Measurements from ENCODE around the gene PRKG1. TPM values are rescaled to one million over a fixed set of nuclear protein-coding genes. Genes with fewer than 3 reads are reported as not detected.

The PRKG1 gene
- total RNA-seq, 1 experiment from 2014 or later = not detected

- no peaks in the 10 kb centered on the region for H3K9me3 ChIP-seq (replicated peaks)
- no peaks in the 10 kb centered on the region for H3K36me3 ChIP-seq
- H3K27ac ChIP-seq = no peak overlapping the region
- 0 out of 2 replicates have a peak, but pooled peaks cover 3% of the 10 kb centered on the region for H3K27me3 ChIP-seq (replicated peaks)
- no peak for DNase-seq (ENCODE audit: low read depth in 1 of 2, low spot score in 2 of 2)
- no peaks in the 10 kb centered on the region for H3K4me1 ChIP-seq (replicated peaks)
- no peak overlapping the region for H3K4me3 ChIP-seq
These were observed 631.9 kb downstream of the PRKG1 start for GRCh38 chr10:51706225-51706624.

GRCh38 chr10:51707392-51707791 lies 633.1 kb downstream of the PRKG1 start:
- H3K27me3 ChIP-seq (replicated peaks) = 0 out of 2 replicates have a peak, but pooled peaks cover 3% of the 10 kb centered on the region
- no peaks in the 10 kb centered on the region for H3K4me1 ChIP-seq (replicated peaks)
- H3K27ac ChIP-seq = no peak overlapping the region
- no peak for DNase-seq (ENCODE audit: low read depth in 1 of 2, low spot score in 2 of 2)
- no peaks in the 10 kb centered on the region for H3K9me3 ChIP-seq (replicated peaks)
- H3K36me3 ChIP-seq = no peaks in the 10 kb centered on the region
- no peak overlapping the region for H3K4me3 ChIP-seq

DNA sequence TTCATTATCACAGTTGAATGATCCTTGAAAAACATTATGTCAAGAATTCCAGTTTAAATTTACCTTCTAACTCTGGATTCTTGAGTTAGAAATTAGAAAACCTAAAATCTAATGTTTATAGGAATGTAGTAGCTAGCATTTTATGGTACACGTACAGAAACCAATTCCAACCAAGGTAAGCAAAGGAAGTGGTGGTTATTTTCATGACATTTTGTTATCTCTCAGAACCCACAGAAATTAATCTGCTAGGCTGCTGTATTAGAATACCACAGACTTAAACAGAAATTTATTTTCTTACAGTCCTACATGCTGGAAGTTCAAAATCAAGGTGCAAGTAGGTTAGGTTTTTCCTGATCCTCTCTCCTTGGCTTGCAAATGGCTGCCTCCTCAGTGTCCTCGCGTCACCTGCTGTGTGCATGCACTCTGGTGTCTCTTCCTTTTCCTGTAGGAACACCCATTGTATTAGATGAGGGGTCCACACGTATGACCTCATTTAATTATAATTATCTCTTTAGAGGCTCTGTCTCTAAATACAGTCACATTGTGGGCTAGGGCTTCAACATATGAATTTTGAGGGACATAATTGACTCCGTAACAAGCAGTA lies 633.6 kb downstream of the PRKG1 start:
- DNase-seq (ENCODE audit: low read depth in 1 of 2, low spot score in 2 of 2) = no peak
- H3K4me1 ChIP-seq (replicated peaks) = no peaks in the 10 kb centered on the region
- H3K27me3 ChIP-seq (replicated peaks) = 0 out of 2 replicates have a peak, but pooled peaks cover 3% of the 10 kb centered on the region
- no peak overlapping the region for H3K27ac ChIP-seq
- H3K9me3 ChIP-seq (replicated peaks) = no peaks in the 10 kb centered on the region
- no peaks in the 10 kb centered on the region for H3K36me3 ChIP-seq
- no peak overlapping the region for H3K4me3 ChIP-seq

DNA sequence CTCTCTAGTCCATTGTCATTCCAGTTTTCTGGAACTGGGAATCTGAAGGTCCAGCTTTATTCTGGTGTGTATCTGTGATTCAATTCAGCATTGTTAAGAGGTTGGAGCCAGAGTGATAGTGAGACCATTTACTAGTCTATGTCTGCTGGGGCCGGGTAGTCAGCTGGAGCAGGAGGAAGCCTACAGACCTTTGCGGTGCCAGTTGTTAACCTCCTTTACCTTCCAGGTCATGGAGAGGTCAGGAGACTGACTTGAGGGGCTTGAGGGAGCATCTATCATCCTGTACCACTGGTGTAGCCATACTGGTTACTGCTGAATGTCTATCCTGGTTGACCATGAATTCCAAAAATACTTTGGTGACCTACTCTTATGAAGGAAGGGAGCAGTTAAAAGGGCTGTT lies 634.3 kb downstream of the PRKG1 start:
- H3K27ac ChIP-seq = no peak overlapping the region
- DNase-seq (ENCODE audit: low read depth in 1 of 2, low spot score in 2 of 2) = no peak
- H3K4me3 ChIP-seq = no peak overlapping the region
- 0 out of 2 replicates have a peak, but pooled peaks cover 3% of the 10 kb centered on the region for H3K27me3 ChIP-seq (replicated peaks)
- H3K36me3 ChIP-seq = no peaks in the 10 kb centered on the region
- no peaks in the 10 kb centered on the region for H3K4me1 ChIP-seq (replicated peaks)
- H3K9me3 ChIP-seq (replicated peaks) = no peaks in the 10 kb centered on the region

DNA sequence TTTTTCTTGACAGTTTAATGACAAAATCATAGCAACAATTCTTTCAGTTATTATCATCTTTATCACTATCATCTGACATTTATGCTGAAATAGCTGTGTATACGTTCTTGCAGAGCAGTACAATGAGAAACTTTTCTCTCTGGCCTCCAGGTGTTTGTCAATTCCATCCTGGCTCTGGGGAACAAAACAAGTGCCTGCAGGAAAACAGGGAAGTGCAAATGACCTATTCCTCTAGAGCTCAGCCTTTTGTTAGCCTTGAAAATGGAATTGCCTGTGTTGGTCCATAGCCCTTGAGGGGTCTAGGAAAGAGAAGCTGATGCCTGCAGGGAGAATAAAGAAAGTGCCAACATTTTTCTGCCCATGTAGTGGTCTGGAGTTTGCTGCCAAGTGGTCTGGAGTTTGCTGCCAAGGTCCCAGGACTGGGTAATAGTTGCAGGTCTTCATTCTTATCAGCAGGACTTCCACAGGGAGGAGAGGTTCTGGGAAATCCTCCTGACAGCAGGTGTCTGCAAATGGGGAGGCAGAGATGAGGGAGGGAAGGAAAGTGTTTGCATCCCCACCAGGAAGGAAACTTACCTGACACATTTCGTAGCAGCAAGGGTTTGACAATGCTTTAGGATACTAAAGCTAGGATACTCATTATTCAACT lies 635.2 kb downstream of the PRKG1 start:
- H3K9me3 ChIP-seq (replicated peaks) = no peaks in the 10 kb centered on the region
- H3K4me1 ChIP-seq (replicated peaks) = no peaks in the 10 kb centered on the region
- no peaks in the 10 kb centered on the region for H3K36me3 ChIP-seq
- no peak for DNase-seq (ENCODE audit: low read depth in 1 of 2, low spot score in 2 of 2)
- H3K4me3 ChIP-seq = no peak overlapping the region
- H3K27ac ChIP-seq = no peak overlapping the region
- 0 out of 2 replicates have a peak, but pooled peaks cover 3% of the 10 kb centered on the region for H3K27me3 ChIP-seq (replicated peaks)

GRCh38 chr10:51711519-51711891 lies 637.2 kb downstream of the PRKG1 start:
- no peaks in the 10 kb centered on the region for H3K4me1 ChIP-seq (replicated peaks)
- no peaks in the 10 kb centered on the region for H3K9me3 ChIP-seq (replicated peaks)
- no peak overlapping the region for H3K4me3 ChIP-seq
- no peak for DNase-seq (ENCODE audit: low read depth in 1 of 2, low spot score in 2 of 2)
- H3K27ac ChIP-seq = no peak overlapping the region
- no peaks in the 10 kb centered on the region for H3K27me3 ChIP-seq (replicated peaks)
- H3K36me3 ChIP-seq = no peaks in the 10 kb centered on the region

GRCh38 chr10:51716981-51717380 lies 642.7 kb downstream of the PRKG1 start:
- Histone ChIP-seq H3K27ac (no peak overlapping the region), H3K4me3 (no peak overlapping the region), H3K4me1 (replicated peaks) (no peaks in the 10 kb centered on the region), H3K36me3 (no peaks in the 10 kb centered on the region), H3K9me3 (replicated peaks) (no peaks in the 10 kb centered on the region), H3K27me3 (replicated peaks) (no peaks in the 10 kb centered on the region)
- no peak for DNase-seq (ENCODE audit: low read depth in 1 of 2, low spot score in 2 of 2)

DNA sequence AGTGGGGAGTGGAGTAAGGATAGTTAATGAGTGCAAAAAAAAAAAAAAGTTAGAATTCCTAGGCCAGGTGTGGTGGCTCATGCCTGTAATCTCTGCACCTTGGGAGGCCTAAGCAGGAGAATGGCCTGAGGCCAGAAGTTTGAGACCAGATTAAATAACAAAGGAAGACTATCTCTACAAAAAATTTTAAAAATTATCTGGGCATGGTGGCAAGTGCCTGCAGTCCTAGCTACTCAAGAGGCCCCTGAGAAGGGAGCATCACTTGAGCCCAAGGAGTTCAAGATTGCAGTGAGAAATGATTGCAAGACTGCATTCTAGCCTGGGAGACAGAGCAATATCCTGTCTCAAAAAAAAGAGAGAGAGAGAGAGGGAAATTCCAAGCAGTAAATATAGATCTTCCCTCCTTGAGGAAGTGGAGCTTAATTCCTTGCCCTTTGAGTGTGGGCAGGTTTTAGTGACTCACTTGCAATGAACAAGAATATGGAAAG lies 644.6 kb downstream of the PRKG1 start:
- Histone ChIP-seq H3K36me3 (no peaks in the 10 kb centered on the region), H3K27me3 (replicated peaks) (no peaks in the 10 kb centered on the region), H3K4me3 (no peak overlapping the region), H3K9me3 (replicated peaks) (no peaks in the 10 kb centered on the region), H3K4me1 (replicated peaks) (no peaks in the 10 kb centered on the region), H3K27ac (no peak overlapping the region)
- no peak for DNase-seq (ENCODE audit: low read depth in 1 of 2, low spot score in 2 of 2)

DNA sequence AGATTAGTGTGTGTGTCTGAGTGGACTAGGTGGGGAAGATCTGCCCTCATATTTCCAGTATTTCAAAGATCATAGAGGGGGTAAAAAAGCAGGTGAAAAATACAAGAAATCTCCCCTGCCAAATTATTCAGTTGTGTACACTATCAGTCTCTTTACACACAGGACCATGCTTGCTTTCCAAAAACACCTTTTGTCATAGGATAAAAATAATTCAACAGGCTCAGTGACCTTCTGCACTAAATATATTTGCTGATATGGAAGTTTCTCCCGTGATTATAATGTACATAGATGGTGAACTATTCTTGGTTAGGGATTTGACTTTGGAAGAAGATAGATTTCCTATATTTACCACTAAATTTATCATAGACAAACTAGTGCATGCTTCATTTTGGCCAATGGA lies 649.8 kb downstream of the PRKG1 start:
- H3K4me1 ChIP-seq (replicated peaks) = no peaks in the 10 kb centered on the region
- H3K27me3 ChIP-seq (replicated peaks) = no peaks in the 10 kb centered on the region
- no peaks in the 10 kb centered on the region for H3K9me3 ChIP-seq (replicated peaks)
- no peaks in the 10 kb centered on the region for H3K36me3 ChIP-seq
- DNase-seq (ENCODE audit: low read depth in 1 of 2, low spot score in 2 of 2) = no peak
- no peak overlapping the region for H3K4me3 ChIP-seq
- no peak overlapping the region for H3K27ac ChIP-seq

GRCh38 chr10:51729822-51730555 lies 655.7 kb downstream of the PRKG1 start:
- no peaks in the 10 kb centered on the region for H3K27me3 ChIP-seq (replicated peaks)
- H3K4me3 ChIP-seq = no peak overlapping the region
- no peaks in the 10 kb centered on the region for H3K36me3 ChIP-seq
- no peaks in the 10 kb centered on the region for H3K4me1 ChIP-seq (replicated peaks)
- H3K9me3 ChIP-seq (replicated peaks) = no peaks in the 10 kb centered on the region
- no peak overlapping the region for H3K27ac ChIP-seq
- no peak for DNase-seq (ENCODE audit: low read depth in 1 of 2, low spot score in 2 of 2)

GRCh38 chr10:51733057-51733456 lies 658.8 kb downstream of the PRKG1 start:
- no peaks in the 10 kb centered on the region for H3K4me1 ChIP-seq (replicated peaks)
- H3K27ac ChIP-seq = no peak overlapping the region
- H3K36me3 ChIP-seq = no peaks in the 10 kb centered on the region
- no peak overlapping the region for H3K4me3 ChIP-seq
- H3K27me3 ChIP-seq (replicated peaks) = no peaks in the 10 kb centered on the region
- H3K9me3 ChIP-seq (replicated peaks) = no peaks in the 10 kb centered on the region
- DNase-seq (ENCODE audit: low read depth in 1 of 2, low spot score in 2 of 2) = no peak

GRCh38 chr10:51743146-51743545 lies 668.9 kb downstream of the PRKG1 start:
- H3K4me1 ChIP-seq (replicated peaks) = no peaks in the 10 kb centered on the region
- H3K27ac ChIP-seq = no peak overlapping the region
- no peak for DNase-seq (ENCODE audit: low read depth in 1 of 2, low spot score in 2 of 2)
- no peaks in the 10 kb centered on the region for H3K36me3 ChIP-seq
- H3K27me3 ChIP-seq (replicated peaks) = no peaks in the 10 kb centered on the region
- no peak overlapping the region for H3K4me3 ChIP-seq
- no peaks in the 10 kb centered on the region for H3K9me3 ChIP-seq (replicated peaks)

- Histone ChIP-seq H3K27me3 (replicated peaks) (no peaks in the 10 kb centered on the region), H3K27ac (no peak overlapping the region), H3K36me3 (no peaks in the 10 kb centered on the region), H3K4me3 (no peak overlapping the region), H3K4me1 (replicated peaks) (no peaks in the 10 kb centered on the region), H3K9me3 (replicated peaks) (no peaks in the 10 kb centered on the region)
- DNase-seq (ENCODE audit: low read depth in 1 of 2, low spot score in 2 of 2) = no peak
These were observed 670.1 kb downstream of the PRKG1 start for GRCh38 chr10:51744235-51745000.
